COLO668 (cell line): ENCODE measurements around the gene SIT1.

Source experiments
- DNase-seq: peaks from one replicate; lab custom pipeline; 2025; ENCODE audit not compliant: unreplicated experiment; lab: John Stamatoyannopoulos, UW

SIT1 gene

DNA sequence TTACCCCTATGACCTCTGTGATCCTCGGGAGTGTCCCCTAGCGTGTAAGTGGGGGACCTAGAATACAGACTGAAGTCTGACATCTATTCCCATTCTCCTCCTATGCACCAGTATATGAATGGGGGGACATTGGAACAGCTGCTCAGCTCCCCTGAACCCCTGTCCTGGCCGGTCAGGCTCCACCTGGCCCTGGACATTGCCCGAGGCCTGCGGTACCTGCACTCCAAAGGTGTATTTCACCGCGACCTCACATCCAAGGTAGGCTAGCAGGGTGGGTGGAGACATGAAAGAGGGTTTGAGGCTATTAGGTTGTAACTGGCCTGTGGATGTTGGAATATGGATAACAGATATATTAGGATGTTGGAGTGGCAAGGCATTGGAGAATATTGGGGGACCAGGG is 44.0 kb downstream of the SIT1 start:
- no peak for DNase-seq

- peak; percentile 33 for DNase-seq
These were observed 44.6 kb downstream of the SIT1 start for GRCh38 chr9:35606138-35606504.

- peak; percentile 42 for DNase-seq
These were observed 45.2 kb downstream of the SIT1 start for GRCh38 chr9:35605351-35606137.

- DNase-seq: peak; percentile 89
These were observed 46.0 kb downstream of the SIT1 start, which contains the start of gene TESK1 for GRCh38 chr9:35604578-35605350. TSS of gene TESK1 (plus strand) at chr9:35605262. CDS start at chr9:35605620, 358 bp downstream.

DNA sequence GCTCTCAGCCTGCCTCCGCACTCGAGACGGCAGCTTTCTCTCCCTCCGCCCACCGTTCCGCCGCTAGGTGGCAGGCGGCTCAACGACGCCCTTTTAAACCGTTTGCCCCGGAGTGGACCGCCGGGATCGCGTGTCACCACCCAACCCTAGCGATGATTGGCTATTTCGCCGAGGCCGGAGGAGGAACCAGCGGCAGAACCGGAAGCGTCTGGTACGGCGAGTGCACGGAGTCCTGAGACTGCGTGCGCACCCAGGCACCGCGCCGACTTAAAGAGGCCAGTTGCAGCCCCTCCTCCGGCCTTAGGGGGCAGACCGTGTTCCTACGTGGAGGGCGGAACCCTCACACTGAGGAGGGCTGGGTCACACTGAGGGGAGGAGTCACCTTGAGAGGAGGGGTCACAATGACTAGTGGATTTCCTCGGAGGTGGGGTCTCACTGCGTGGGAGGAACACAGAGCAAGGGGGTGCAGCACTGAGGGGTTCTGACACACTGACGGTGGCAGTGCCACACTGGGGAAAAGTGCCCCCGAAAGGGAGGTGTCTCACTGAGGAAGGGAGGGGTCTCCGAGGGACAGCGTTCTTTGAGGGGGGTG is 46.6 kb downstream of the SIT1 start:
- peak; percentile 99 for DNase-seq

GRCh38 chr9:35603506-35603985 is 47.2 kb downstream of the SIT1 start:
- peak; percentile 19 for DNase-seq

- DNase-seq: no peak
These were observed 50.7 kb downstream of the SIT1 start for GRCh38 chr9:35599763-35600604.
